NOMO-1 (cell line): ENCODE results near the gene WBP2.
A peak's percentile ranks its signal among the peaks of the same experiment; 100 is the strongest.

Experiments used
- DNase-seq, 2 experiments: peaks; one replicate each; lab custom pipeline; 2025; ENCODE audit not compliant: unreplicated experiment in 2 of 2; lab: John Stamatoyannopoulos, UW

WBP2 gene

DNA sequence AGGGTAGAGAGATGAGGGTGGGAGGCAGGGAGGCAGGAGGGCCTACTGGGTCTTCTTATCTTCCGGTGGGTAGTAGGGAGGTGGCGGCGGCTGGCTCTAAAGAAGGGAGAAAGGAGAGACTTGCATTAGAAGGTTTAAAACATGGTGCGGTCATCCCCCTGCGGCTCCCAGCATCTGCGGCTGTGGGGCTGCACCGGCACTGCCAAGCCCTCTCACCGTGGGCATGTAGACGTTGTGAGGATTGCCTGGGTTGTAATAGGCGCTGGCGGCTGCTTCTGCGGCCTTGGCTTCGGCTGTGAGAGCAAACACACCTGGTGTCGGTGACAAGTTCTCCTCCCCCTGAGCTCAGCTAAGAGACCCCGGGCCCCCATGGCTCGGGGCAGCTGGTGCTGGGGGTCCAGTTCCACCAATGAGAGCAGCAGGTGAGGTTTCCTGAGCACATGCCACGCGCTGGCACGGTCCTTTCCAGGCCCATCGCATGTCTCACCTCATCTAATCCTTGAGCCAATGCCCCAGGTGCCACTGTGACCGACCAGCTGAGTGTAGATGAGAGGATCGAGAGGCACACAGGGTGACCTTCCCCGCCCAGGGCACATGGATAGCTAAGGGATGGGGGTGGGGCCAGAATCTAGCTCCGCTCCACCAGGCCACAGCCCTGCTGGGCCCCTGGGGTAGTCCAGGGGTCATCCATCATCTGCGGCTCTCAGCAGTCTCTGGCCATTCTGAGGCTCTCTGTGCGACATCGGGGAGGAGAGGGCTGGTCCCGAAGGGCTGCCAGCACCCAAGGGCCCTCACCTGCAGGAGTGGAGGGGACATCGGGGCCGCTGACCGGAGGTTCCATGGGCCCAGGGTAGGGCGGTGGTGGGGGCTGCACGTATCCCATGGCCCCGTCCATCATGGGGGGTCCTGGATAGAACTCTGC is 8.2 kb downstream of the WBP2 start:
- no peak for DNase-seq

DNA sequence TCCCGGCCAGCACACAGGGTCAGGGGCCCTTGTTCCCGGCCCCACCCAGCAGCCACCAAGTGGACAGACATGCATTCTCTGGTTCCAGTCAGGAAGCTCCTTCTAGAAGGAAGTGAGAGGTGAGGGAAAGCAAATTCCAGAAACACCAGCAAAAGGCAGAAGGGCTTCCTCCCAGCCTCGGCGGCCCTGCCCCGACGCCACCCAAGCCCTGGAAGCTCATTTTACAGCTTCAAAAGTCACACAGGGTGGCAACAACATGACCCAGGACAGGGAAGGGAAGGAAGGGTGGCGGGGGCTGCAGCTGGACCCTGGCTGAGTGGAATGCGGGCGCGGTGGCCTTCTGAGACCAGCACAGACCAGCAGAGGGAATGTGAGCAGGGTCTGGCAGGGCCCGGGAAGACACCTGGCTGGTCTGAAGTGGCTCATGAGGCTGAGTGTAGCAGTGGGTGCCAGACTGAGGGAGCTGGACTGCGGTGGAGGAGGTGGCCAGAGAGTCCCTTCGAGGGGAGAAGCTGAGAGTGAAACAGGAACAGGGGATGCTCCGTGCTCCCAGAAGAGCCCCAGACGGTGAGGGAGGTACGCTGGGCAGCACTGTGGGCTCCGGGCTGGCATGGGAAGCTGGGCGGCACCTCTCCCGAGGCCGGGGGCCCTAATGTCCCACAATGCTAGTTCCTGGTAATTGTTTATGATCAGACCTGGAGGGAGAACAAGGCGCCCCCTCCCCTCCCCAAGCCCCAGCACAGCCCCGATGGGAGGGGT is 9.0 kb downstream of the WBP2 start:
- DNase-seq = no peak

DNA sequence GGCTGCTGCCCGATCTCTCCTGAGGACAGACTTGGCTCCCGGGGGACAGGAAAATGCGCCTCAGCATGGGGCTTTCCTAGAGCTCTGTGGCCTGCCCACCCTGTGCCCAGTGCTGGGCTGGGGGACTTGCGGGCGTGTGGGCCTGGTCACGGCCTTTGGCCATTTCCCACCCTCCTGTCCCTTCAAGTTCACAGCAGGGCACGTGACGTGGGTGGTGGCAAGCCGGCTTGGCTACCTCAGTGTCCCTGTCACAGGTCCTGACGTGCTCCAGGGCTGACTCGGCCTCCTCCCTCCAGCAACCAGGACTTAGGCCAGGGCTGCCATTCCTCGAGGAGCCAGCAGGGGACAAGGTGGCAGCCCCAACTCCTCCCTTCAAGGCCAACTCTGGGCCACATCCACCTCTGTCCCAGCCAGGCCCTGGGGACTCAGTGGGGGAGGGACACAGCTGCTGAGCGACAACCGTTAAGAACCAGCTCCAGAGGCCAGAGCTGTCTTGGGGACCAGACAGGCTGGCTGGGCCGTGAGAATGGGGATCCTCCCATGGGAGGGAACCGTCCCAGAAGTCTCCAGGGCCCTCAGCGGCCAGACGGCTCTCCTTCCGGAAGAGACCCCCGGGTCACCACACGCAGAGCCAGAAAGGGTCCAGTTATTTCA is 9.9 kb downstream of the WBP2 start:
- DNase-seq = peak; percentile 54 to 65

DNA sequence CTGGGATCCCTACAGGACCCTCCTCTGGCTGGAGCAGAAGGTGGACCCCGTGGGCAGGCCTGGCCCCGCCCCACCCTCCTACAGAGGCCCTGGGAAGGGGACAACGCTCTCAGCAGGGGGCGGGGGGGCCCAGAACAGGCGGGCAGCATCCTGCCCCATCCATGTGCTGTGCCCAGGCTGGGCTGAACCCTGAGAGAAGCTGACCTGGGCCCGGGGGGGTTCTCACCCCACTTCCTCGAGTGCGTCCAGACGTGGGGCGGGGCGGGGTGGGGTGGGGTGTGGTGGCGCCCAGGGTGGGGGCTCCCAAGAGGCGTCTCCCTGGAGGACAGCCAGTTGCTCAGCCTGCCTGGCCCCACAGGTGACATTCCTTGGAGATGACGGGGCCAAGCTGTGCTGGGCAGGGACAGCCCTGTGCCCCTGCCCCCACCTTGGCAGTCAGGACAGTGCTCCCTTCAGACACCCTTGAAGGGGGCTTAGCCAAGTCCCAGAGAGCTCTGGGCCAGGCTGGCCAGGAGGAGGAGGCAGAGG is 10.5 kb downstream of the WBP2 start:
- DNase-seq = no peak

DNA sequence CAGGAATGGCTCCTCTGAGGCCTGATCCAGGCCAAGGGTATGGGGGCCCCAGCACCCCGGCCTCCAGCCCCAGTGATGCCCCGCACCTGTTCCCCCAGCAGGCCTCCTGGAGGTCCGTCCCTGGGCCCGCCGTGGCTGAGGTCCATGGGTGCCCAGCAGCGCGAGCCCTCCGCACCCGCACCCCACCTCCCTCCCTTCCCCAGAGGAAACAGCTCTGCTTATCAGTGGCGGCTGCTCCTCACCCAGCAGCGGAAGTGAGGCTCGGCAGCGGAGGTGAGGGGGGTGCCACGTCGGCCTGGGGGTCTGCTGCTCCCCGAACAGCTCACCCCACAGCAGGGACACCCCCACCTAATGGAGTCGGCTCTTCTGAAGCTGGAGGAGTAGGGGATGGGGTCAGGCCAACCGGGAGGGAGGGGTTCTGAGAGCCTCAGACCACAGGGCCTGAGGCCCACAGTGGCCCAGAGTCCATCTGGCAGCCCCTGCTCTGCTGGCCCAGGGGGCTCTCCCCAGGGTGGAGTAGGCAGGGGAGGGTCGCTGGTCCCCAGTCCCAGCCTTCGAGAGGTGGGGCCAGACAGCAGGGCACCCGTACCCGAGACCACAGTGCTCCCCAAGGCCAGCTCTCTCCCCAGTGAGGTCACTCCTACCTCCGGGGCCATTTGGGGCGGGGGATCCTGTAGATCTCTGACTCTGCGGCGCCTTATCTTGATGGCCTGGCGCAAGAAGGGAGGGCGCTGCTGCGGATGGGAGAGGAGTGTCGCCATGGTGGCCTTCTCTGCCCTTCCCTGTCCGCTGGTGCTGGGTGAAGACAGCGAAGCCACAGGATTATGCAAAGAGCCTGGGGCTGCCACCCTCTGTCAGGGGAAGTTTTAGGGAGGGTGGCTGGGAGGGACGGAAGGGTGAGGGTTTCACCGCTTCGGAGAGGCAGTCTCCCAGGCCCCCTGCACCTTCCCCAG is 11.3 kb downstream of the WBP2 start, which contains the start of gene UNC13D:
Gene UNC13D, minus strand, starts transcription at position 828 of the 953 bp plus-strand sequence. Its CDS starts 67 bp downstream, at position 761.
- DNase-seq = peak; percentile 46 to 57

DNA sequence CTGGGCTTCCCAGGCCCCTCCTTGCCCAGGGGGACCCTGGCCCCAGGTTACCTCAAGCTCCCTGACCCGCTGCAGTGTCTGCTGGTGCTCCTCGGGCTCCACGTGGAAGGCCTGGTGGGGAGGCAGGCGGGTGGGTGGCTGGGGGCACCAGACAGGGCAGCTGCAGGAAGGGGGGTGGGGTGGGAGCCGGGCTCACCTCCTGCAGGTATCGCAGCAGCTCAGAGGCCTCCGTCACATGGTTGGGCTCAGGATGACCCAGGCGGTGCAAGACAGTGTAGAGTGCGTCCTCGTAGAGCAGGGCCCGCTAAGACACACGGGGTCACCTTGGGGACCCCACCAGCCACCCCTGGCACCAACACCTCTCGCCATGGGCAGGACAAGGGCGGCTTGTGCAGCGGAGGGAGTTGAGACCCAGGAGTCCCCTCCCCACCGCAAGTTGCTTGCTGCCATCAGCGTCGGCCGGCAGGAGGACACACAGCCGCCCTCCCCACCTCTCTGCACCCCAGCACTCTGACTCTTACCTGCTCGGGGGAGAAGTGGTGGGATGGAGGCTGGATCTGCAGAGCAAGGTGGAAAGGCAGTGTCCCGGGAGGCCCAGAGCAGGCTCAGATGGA is 12.1 kb downstream of the WBP2 start:
- DNase-seq = no peak

DNA sequence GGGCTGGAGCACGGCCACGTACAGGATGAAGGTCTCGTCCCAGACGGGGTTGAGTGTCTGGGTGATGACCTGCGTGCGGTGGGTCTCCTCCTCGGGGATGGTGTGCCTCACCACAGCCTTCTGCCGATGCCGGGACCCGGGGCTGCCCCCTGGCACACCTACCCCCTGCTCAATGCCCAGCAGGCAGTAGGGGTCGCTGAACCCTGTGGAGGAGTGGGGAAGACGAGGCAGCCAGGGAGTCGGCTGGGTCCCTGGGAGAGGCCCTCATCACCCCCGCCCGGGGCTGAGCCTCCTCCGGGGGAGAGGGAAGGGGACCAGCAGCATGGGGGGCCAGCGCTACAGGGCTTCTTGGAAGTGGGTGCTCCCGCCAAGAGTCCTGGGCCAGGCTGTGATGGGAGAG is 12.7 kb downstream of the WBP2 start:
- no peak for DNase-seq

DNA sequence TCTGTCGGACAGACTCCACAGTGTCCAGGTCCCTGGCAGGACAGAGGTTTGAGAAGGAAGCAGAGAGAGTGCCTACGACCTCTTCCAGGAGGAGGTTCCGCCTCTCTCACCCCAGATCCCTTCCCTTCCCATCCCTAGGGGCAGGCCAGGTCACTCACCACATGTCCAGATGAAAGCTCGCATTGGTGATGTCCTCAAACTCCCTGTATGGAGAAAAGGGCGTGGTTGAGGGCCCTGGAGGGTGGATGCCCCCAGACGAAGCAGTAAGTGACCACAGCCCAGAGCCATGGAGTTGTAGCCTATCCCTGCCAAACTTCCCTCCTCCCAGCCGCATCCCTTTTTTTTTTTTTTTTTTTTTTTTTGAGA is 14.4 kb downstream of the WBP2 start:
- no peak for DNase-seq

DNA sequence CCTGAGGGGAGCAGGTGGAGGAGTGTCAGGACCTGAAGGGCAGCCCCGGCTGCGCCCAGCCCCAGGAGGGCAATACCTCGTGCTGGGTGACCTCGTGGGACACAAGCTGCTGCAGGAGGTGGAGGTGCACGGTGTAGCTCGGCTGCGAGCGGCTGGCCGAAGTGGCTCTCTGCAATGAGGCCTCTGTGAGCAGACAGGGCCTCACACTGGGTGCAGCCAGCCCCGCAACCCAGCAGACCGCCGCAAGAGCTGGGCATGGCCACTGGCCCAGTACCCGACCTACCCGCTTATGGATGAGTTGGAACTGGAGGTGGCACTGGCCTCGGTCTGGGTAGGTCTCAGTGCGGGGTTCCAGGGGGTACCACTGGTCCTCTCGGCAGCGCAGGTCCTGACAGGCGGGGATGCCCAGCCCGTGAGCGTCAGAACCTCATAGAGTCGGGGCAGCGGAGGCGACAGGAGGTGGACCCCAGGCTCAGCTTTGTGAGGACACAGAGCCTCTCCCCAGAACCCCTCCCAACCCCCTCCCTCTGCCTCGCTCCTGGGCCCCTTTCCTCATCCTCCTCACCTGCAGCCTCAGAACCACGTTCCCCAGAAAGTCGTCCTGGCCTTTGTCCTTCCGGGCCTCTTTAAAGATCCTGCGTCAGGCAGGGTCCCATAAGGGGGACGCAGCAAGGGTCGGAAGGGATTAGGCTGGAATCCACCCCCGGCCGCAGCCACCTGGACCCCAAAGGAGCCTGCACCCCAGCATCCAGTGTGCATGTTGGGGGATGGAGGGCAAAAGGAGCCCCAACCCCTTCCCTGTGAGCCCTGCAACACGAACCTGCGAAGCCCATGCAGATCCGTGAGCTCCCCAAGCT is 15.0 kb downstream of the WBP2 start:
- DNase-seq = no peak

DNA sequence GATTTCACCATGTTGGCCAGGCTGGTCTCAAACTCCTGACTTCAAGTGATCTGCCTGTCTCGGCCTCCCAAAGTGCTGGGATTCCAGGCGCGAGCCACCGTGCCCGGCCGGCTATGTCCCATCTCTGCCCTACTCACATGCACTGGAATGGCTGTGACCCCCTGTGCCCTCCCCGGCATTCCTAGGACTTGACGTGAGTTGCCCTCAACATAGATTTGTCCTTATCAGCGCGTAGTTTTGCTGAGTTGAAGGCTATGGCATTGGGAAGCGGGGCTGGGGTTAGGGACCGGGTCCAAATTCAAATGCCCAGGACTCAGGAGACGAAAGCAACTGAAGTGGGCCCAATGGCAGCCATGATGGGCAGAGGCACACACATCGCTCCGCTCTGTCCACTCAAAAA is 16.7 kb downstream of the WBP2 start:
- no peak for DNase-seq

DNA sequence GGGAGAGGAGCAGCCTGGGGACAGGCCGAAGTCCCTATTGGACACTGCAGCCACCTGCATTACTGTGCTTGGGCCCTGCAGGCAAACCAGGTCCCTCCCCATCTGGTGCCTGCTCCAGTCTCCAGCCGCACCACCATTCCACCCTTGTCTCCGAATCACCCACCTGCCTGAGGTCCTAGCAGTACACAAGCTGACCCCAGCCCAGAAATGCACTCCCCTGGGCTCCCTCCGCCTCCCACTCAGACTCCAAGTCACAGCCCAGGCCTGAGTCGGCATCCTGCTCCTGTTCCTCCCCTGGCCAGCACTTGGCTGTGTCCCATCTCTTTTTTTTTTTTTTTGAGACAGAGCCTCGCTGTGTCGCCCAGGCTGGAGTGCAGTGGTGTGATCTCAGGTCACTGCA is 17.2 kb downstream of the WBP2 start:
- no peak for DNase-seq

DNA sequence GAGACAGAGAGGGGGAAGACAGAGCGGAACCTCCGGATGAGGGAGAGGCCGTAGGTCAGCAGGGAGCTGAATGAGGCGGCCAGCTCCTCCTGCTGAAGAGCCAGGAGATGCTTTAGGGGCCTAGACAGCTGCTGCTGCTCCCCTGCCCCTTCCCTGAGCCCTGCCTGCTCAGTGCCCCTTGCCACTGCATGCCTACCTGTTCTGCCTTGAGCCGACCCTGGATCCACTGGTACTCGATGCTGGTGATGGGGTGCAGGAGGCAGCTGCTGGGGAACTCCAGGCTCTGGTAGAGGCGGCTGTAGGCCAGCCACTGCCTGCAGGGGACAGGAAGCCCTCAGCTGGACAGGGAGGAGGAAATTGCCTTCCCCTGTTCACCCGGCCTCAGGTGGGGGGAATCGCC is 18.5 kb downstream of the WBP2 start:
- DNase-seq = no peak

DNA sequence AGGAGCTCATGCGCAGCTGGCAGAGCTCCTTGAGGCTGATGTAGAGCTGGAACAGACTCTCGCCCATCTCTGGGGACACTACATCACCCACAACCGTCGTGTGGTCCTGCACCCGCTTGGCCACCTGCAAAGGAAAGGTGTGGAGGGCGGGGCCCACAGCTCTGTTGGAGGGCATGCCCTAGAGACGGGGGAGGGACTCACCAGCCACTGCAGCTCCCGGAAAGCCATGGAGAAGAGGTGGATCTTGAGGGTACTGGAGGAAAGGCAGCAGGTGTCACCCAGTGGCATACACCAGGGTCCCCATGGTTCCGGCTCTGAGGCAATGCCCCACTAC is 19.5 kb downstream of the WBP2 start:
- no peak for DNase-seq

DNA sequence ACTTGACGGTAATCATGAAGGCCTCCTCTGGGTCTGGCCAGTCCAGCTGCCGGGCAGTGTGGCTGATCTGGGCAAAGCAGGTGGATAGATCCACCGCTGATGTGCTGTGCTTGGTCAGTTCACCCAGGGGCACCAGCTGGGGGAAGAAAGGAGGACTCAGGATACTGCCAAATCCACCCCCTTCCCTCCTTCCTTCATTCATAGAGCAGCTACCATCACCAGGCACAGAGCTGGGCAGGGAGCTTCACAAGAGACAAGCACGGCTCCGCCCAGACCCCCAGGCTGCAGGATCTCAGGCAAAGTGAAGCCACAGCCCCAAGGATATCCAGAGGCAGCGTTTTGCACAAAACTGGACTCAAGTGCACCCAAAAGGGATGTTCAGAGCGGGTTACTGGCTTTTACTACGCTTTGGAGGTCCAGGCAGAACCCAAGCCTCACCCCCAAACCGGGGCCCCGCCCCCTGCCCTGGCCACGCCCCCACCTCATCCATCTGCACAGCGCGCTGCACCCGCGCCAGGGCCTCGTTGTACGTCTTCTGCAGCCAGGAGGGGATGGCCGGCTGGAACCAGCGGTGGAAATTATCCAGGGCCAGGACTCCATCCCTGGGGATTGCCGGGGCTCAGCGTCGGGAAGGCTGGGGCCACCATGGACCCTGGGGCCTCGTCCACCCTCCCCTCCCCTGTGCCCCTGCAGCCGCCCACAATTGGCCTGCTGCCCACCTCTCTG is 20.0 kb downstream of the WBP2 start:
- no peak for DNase-seq

DNA sequence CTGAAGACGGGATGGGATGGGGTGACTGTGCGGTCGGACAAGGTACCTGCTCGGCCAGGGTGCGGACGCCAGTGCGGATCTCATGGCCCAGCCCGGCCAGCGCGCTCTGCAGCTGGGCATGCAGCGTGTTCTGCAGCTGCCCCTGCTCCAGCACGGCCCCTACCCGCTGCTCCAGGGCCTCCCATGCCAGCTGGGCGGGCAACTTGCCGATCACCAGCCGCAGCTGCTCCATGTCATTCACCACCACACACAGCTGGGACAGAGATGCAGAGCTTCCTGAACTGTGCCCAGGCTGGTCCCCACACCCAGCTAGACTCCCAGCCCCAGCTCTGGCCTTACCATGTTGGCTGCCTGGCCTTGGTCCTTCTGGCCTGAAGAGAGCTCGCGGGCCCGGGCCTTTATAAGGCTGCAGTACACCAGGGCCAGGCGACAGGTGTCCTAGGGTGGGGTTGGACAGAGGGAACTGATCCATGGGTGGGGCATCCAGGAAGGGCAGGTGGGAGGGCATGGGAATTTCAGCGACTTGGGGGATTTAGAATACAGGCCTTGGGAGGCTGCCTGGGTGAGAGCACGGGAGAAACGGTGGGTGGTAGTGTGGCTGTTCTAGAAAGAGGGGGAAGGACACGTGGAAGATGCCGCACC is 20.7 kb downstream of the WBP2 start:
- no peak for DNase-seq

DNA sequence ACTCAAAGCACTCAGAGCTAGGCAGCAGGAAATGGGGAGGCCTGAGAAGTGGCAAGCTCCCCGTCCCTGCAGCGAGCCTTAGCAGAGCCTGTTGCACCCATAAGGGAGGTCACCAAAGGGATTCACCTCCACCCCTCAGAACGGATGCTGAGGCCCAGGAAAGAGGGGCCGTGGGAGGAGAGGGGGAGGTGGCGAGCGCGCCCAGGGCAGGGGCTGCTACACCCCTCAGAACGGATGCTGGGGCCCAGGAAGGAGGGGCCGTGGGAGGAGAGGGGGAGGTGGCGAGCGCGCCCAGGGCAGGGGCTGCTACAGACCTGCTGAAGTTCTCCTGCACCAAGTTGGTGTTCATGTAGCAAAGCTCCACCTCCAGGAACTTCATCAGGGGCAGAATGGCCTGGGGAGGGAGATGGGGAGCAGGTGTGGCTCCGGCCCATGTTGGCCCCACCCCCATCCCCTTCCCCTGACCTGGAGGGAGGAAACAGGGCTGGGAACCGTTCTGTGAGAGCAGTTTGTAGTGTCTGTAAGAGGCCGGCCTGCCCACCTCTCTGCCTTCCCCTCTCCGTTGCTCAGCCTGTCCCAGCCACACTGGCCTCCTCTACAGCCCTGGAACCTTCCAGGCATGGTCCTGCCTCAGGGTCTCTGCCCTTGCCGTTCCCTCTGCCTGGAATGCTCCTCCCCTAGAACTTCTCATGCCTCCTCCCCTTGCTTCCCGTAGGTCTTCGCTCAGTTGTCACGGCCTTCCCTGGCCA is 22.3 kb downstream of the WBP2 start:
- no peak for DNase-seq

DNA sequence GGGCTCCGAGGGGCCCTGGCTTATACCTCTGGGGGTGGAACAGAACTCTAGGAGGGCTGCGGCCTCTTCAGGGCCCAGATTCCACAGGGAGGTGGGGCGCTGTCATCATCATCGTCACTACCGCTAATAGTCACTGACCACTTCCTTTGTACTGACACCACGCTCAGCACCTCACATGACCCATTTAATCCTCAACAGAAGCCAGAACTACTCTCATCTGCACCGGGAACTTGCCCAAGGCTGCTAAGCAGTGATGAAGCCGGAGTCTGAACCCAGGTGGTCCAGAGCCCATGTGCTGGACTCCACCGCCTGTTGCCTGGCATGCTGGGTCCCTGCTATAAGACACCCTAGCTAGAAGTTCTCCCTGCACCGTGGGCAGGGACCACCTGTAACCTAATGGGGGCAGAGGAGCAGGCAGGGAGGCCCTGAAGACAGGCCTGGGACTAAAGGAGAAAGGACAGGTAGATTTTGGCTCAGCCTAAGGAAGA is 22.9 kb downstream of the WBP2 start:
- peak; percentile 28 to 54 for DNase-seq
